Liver (tissue), 3 donors: ENCODE data around the gene MAPKAP1.

Experiments
- CTCF ChIP-seq: fragments of 150-350 bp; IDR thresholded peaks from 2 replicates; pipeline ENCODE4 v1.5.1; 2017; ENCODE audit warnings: improper control_type of control experiment, low read depth, low read length; ENCODE audit not compliant: missing input control
- EGR1 ChIP-seq, 2 donors: IDR thresholded peaks; 2 replicates each; pipeline ENCODE4 v1.6.1; 2016 to 2018; ENCODE audit warnings: antibody characterized with exemption in 2 of 2, low read depth in 2 of 2
- FOXA1 ChIP-seq: IDR thresholded peaks from 2 replicates; pipeline ENCODE4 v1.6.1; 2016; ENCODE audit warnings: antibody characterized with exemption
- GABPA ChIP-seq, 2 donors: IDR thresholded peaks in 1 of 2; conservative IDR thresholded peaks in 1 of 2; 2 replicates each; pipeline ENCODE4 v1.6.1; 2016; ENCODE audit warnings: antibody characterized with exemption in 2 of 2, mild to moderate bottlenecking in 1 of 2, moderate library complexity in 1 of 2
- MAX ChIP-seq: IDR thresholded peaks from 2 replicates; pipeline ENCODE4 v1.6.1; 2016; ENCODE audit warnings: antibody characterized with exemption
- RAD21 ChIP-seq, 2 donors: IDR thresholded peaks; 2 replicates each; pipeline ENCODE4 v1.6.1; 2016; ENCODE audit warnings: antibody characterized with exemption in 2 of 2, mild to moderate bottlenecking in 2 of 2
- RXRA ChIP-seq, 2 donors: IDR thresholded peaks; 2 replicates each; pipeline ENCODE4 v1.6.1; 2017 to 2018; ENCODE audit warnings: antibody characterized with exemption in 2 of 2, mild to moderate bottlenecking in 1 of 2
- SP1 ChIP-seq: IDR thresholded peaks from 2 replicates; pipeline ENCODE4 v1.6.1; 2018; ENCODE audit warnings: antibody characterized with exemption, mild to moderate bottlenecking
- TAF1 ChIP-seq: conservative IDR thresholded peaks from 2 replicates; pipeline ENCODE4 v1.6.1; 2016; ENCODE audit warnings: antibody characterized with exemption, mild to moderate bottlenecking
- YY1 ChIP-seq: IDR thresholded peaks from 2 replicates; pipeline ENCODE4 v1.6.1; 2016; ENCODE audit warnings: antibody characterized with exemption, mild to moderate bottlenecking
- TF ChIP-seq, protein P1 (sequence below): IDR thresholded peaks from 2 replicates; pipeline ENCODE4 v1.6.1; 2016; ENCODE audit warnings: antibody characterized with exemption
- TF ChIP-seq, protein P2 (sequence below): IDR thresholded peaks from 2 replicates; pipeline ENCODE4 v1.6.1; 2016; ENCODE audit warnings: antibody characterized with exemption
- TF ChIP-seq, protein P3 (sequence below): IDR thresholded peaks from 2 replicates; pipeline ENCODE4 v1.6.1; 2016; ENCODE audit warnings: antibody characterized with exemption, mild to moderate bottlenecking
- donor health status: healthy.
- donor health status: healthy.

- no peak for TF ChIP-seq MAX
- no peak for TF ChIP-seq TAF1
- no peak for TF ChIP-seq CTCF
- TF ChIP-seq, protein P1, sequence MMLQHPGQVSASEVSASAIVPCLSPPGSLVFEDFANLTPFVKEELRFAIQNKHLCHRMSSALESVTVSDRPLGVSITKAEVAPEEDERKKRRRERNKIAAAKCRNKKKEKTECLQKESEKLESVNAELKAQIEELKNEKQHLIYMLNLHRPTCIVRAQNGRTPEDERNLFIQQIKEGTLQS, result no peak
- no peak for TF ChIP-seq RXRA (IDR thresholded peaks at IDR 0.05)
- TF ChIP-seq GABPA (IDR thresholded peaks at IDR 0.05 in 1 of 2, conservative IDR thresholded peaks at IDR 0.05 in 1 of 2), result no peak
- TF ChIP-seq RAD21 (IDR thresholded peaks at IDR 0.05), result no peak
- no peak for TF ChIP-seq EGR1 (IDR thresholded peaks at IDR 0.05; ENCODE audit: low read depth in 2 of 2)
- TF ChIP-seq, protein P2, sequence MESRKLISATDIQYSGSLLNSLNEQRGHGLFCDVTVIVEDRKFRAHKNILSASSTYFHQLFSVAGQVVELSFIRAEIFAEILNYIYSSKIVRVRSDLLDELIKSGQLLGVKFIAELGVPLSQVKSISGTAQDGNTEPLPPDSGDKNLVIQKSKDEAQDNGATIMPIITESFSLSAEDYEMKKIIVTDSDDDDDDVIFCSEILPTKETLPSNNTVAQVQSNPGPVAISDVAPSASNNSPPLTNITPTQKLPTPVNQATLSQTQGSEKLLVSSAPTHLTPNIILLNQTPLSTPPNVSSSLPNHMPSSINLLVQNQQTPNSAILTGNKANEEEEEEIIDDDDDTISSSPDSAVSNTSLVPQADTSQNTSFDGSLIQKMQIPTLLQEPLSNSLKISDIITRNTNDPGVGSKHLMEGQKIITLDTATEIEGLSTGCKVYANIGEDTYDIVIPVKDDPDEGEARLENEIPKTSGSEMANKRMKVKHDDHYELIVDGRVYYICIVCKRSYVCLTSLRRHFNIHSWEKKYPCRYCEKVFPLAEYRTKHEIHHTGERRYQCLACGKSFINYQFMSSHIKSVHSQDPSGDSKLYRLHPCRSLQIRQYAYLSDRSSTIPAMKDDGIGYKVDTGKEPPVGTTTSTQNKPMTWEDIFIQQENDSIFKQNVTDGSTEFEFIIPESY, result no peak
- TF ChIP-seq FOXA1, result no peak
- no peak for TF ChIP-seq SP1
- no peak for TF ChIP-seq YY1
- TF ChIP-seq, protein P3, sequence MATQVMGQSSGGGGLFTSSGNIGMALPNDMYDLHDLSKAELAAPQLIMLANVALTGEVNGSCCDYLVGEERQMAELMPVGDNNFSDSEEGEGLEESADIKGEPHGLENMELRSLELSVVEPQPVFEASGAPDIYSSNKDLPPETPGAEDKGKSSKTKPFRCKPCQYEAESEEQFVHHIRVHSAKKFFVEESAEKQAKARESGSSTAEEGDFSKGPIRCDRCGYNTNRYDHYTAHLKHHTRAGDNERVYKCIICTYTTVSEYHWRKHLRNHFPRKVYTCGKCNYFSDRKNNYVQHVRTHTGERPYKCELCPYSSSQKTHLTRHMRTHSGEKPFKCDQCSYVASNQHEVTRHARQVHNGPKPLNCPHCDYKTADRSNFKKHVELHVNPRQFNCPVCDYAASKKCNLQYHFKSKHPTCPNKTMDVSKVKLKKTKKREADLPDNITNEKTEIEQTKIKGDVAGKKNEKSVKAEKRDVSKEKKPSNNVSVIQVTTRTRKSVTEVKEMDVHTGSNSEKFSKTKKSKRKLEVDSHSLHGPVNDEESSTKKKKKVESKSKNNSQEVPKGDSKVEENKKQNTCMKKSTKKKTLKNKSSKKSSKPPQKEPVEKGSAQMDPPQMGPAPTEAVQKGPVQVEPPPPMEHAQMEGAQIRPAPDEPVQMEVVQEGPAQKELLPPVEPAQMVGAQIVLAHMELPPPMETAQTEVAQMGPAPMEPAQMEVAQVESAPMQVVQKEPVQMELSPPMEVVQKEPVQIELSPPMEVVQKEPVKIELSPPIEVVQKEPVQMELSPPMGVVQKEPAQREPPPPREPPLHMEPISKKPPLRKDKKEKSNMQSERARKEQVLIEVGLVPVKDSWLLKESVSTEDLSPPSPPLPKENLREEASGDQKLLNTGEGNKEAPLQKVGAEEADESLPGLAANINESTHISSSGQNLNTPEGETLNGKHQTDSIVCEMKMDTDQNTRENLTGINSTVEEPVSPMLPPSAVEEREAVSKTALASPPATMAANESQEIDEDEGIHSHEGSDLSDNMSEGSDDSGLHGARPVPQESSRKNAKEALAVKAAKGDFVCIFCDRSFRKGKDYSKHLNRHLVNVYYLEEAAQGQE, result no peak
Measured at GRCh38 chr9:125608489-125609224, 98.4 kb downstream of the MAPKAP1 start.
